M059J (cell line): ENCODE data around the gene RASGRF1. TPM values are rescaled to one million over a fixed set of nuclear protein-coding genes. Genes with fewer than 3 reads are reported as not detected.

ENCODE experiments used
- DNase-seq: peaks from one replicate; pipeline ENCODE4 v3.0.0-alpha.2; 2012; ENCODE audit warnings: low read depth
- total RNA-seq: library from RNA; depleted of rRNA; stranded (reverse); fragments of >200 nt; shearing (Covaris generic); gene quantifications from 2 replicates; pipeline ENCODE4 v1.2.3, GENCODE V29; 2014

Gene RASGRF1
- total RNA-seq, 1 experiment from 2014 or later, result 0.94 TPM

GRCh38 chr15:78985859-78986475, 104.6 kb downstream of the RASGRF1 start:
- no peak for DNase-seq

- no peak for DNase-seq
These were observed 106.5 kb downstream of the RASGRF1 start for GRCh38 chr15:78984041-78984440.

DNA sequence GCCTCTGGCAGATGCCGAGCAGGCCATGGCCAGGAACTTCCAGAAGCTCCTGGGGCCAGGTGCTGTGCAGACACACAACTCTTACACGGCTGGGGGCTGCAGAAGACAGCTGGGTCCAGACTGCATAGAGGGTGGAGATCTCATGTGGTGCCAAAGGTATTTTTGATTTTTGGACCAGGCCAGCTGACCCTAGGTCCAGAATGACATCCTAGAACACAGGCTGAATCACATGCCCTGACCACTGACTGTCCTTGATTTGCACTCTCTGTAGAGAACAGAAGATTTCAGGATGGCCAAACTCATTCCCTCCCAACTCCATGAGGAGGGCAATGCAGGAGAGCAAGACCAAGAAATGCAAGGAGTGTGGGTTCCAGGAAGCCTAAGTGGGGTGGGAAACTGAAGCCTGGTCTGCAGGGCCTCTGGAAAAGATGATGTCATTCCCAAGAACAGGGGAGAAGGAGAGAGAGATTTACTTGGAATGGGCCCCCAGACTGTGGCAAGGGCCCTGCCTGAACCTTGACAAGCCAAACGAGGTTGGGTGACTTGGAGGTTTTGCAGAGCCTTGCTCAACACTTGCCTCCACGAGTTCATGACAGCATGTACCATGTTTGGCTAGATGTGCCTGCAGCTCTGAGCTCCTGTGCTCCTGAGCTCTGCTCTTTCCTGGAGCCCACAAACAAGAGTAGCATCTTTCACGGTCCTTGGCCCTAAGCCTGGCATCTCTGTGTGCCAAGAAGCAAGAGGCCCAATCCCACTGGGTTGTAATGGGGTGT, 107.2 kb downstream of the RASGRF1 start:
- no peak for DNase-seq

GRCh38 chr15:78982736-78983135, 107.8 kb downstream of the RASGRF1 start:
- no peak for DNase-seq

GRCh38 chr15:78981532-78982313, 108.9 kb downstream of the RASGRF1 start:
- no peak for DNase-seq

- peak; percentile 77 for DNase-seq
These were observed 110.9 kb downstream of the RASGRF1 start for GRCh38 chr15:78979456-78980320.

DNA sequence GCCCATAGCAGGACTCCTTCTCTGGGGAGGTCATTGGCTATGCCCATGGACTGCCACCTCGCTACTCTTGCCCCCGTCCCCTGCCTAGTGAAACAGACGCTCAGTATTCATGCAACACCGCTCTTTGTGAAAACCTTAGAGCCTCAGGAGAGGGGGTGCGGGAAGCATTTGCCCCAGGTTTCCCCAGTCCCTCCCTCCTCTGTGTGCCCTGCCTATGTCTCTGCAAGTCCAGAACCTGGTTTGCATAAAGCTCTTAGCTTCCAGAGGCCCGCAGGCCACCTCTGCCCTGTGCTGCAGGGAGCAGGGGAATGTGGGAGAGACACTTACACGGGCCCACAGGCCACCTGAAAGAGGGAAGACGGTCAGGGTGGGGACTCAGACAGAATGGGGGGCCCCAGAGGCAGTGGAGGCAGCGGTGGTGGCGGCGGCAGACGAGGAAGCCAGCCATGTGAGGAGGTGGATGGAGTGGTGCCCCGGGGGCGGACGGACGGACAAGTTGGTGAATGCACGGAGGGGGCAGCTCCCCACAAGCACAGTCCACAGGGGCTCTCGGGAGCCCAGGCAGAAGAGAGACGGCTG, 111.9 kb downstream of the RASGRF1 start:
- no peak for DNase-seq

GRCh38 chr15:78977591-78978347, 112.8 kb downstream of the RASGRF1 start:
- DNase-seq, result no peak

GRCh38 chr15:78977091-78977571, 113.4 kb downstream of the RASGRF1 start:
- no peak for DNase-seq

DNA sequence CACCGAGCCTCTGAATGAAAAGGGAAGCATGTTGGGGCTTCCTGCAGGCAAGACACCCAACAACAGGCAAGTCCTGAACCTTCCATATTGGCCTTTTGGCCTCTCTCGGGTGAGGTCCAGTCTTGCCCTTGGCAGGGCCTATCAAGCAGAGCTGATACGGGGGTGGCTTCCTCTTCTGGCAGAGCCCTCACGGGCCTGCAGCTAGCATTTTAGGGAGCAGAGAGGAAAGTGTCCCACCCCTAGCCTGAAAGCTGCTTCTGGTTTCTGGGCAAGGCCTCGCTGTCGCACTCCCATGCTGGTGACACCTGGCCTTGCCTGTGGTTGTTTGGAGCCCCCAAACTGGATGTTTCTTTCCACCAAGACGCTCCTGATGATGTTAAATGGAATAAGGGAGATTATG, 113.9 kb downstream of the RASGRF1 start:
- DNase-seq, result no peak

DNA sequence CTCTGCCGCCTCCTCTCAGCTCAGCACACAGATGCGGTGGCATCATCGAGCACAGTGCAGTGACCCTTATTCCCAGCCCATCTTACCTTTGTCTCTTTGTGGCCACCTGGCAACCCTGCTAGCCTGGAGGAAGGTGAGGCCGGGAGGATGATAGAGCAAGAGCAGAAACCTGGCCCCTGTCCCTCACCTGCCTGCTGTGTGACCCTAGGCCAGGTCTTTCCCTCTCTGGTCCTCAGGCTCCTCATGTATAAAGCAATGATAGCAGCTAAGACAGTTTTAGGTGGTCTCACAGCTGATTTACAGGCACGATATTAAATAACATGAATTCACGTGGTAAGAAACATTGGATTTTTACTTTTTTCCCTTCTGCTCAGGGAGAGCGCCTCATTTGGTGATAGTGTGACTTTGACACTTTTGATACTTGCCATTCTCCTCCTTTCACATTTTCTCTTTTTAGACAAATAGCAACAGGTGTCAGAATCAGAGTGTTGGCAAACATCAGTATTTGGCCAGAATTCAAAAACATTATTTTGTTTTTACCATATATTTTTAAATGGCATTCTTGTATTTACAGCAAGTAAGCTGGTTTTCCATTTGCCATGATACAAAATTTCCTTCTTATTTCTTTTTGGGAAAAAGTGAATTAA, 116.2 kb downstream of the RASGRF1 start:
- no peak for DNase-seq

DNA sequence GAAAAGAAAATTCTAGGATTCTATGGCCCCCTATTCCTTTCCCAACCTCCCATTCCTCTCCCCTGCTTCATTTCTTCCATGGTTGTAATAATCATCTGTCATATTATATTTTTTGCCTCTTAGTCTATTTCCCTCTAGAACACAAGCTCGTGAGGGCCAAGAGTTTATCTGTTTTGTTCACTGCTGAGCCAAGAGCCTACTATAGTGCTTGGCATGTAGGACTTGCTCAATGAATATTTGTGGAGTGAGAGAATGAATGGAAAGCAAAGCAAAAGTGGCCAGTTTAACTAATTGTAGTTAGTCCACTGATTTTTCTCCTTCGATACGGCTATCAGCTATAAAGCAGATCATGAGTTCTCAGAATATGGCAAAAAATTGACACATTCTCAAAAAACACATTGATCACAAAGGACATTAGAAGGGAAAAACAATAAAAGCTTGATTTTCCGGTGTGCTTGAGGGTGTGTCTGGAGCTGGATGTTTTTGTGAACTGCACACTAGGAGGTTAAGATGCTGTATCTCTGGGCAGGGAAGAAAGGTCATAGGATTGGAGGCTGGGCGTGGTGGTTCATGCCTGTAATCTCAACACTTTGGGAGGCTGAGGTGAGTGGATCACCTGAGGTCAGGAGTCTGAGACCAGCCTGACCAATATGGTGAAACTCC, 120.8 kb downstream of the RASGRF1 start:
- no peak for DNase-seq

DNA sequence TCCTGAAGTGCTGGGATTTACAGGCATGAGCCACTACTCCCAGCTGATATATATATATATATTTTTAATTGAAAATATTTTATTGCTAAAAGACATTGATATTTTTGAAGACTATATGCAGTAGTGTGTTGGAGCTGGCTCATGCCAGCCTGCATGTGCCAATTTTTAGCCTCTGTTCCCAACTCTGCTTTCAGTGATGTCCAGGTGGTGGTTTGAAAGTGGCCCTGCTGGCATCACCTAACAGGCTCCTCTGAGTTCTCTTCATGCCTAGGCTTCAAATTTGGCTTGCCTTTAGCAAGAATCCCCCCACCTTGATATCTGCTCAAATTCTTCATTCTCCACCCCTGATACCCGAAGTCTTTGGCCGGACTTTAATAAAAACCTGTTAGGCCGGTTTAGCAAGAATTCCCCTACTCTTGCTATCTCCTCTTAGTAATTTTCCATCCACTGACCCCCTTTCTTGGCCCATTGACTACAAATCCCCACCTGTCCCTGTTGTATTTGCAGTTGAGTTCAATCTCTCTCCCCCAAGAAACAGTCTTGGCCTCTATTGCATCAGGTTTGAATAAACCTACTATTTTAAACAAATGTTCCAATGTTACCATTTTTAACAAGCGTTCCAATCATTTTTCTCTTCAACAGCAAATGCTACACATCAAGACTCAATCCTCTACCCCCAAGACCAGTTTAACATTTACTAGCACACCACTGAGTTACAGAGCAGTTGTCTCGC, 121.9 kb downstream of the RASGRF1 start:
- no peak for DNase-seq

DNA sequence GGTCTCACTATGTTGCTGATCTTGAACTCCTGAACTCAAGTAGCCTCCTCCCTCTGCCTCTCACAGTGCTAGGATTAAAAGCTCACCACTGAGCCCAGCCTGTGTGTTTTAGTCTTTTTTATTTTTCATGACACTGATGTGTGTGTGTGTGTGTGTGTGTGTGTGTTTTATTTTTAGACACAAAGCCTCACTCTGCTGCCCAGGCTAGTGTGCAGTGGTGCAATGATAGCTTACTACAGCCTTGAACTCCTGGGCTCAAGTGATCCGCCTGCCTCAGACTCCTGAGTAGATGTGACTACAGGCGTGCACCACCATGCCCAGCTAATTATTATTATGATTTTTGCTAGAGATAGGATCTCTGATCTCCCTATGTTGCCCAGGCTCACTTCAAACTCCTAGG, 122.5 kb downstream of the RASGRF1 start:
- DNase-seq, result no peak

DNA sequence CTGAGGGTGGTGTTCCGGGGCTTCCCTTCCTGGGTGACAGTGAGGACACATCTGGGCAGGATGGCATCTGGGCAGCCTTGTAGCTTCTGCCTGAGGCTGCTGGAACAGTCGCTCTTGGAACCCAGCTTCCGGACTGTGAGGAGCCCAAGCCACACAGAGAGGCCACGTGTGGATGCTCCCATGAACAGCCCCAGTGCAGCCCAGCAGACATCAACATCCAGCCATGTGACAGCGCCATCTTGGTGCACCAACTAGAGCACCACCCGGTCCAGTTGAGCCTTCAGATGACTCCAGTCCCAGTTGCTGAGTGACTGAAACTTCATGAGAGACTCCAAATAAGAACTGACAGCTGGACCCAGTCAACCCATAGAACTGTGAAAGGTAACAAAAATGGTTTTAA, 130.3 kb downstream of the RASGRF1 start:
- DNase-seq, result no peak

DNA sequence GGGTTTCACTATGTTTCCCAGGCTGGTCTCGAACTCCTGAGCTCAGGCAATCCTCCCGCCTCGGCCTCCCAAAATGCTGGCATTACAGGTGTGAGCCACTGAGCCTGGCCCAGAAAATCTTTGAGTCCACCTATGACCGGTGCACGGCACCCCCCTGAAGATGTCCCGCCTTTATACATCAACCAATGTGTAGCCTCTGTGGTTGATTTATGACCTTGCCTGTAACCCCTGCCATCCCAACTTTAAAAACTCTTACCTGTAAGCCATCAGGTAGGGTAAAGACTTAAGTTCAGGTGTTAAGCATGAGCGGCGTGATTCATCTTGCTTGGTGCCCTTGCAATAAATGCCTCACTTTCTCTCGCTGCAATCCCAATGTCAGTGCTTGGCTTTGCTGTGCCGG, 131.2 kb downstream of the RASGRF1 start:
- no peak for DNase-seq

DNA sequence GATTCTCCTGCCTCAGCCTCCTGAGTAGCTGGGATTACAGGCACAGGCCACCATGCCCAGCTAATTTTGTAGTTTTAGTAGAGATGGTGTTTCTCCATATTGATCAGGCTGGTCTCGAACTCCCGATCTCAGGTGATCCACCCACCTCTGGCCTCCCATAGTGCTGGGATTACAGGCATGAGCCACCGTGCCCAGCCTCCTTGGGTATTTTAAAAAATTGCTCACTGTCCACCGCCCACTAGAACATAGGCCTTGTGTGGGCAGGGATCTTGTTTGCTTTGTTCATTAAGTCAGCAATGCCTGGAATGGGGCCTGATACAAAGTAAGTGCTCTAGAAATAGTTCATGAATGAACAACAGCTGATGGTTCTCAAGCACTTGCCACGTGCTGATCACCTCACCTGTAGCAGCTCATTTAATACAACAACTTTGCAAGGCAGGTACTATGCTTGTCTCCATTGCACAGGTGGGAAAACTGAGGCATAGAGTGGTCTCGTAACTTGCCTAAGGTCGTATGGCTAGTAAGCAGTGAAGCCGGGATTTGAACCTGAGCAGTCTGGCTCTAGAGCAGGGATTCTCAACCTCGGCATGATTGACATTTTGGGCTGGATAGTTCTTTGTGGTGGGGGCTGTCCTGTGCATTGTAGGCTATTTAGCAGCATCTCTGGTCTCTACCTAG, 133.0 kb downstream of the RASGRF1 start:
- DNase-seq, result no peak

GRCh38 chr15:78956937-78957336, 133.6 kb downstream of the RASGRF1 start:
- DNase-seq, result no peak
